ENCODE results near the gene EPHB1.
"Not testable (repeated sequence)": the region's sequence is repeated elsewhere in the genome, so short reads cannot be mapped to it uniquely, and the experiment has no call there.

Gene EPHB1

DNA sequence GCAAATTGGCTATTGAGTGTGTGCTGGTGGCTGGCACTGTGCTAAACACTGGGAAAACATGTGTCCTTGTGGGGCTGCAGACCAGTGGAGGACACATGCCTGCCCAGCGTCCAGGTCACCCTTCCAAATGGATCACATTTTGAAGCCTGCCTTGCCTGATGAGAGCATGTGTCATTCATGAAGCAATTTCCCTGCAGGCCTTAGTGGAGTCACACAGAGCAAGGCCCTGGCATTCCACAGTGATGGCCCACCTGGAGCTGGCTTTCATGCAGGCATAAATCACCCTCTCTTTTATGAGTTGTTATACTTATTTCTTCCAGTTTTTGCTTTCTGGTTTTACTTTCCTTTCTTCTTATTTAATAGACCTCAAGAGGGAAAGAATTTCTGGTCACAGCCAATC is 219.5 kb downstream of the EPHB1 start:
- no peak overlapping the region for H3K9ac ChIP-seq (ENCODE audit: low read length)
- H3K36me3 ChIP-seq (ENCODE audit: insufficient read depth, low read length) = no peaks in the 10 kb centered on the region
- H3K4me3 ChIP-seq (ENCODE audit: low read depth in 1 of 2, low read length in 2 of 2) = no peak overlapping the region
- H3K4me1 ChIP-seq (ENCODE audit: insufficient read depth, low read length) = no peaks in the 10 kb centered on the region
- H3K9me3 ChIP-seq (ENCODE audit: low read length) = no peaks in the 10 kb centered on the region
- H3K27me3 ChIP-seq (ENCODE audit: control insufficient read depth in 1 of 2, insufficient read depth in 2 of 2, low read length in 2 of 2) = no peaks in the 10 kb centered on the region
- H3K27ac ChIP-seq (ENCODE audit: low read depth, low read length) = no peak overlapping the region

GRCh38 chr3:135017003-135017893 is 222.2 kb downstream of the EPHB1 start:
- Histone ChIP-seq H3K36me3 (ENCODE audit: insufficient read depth, low read length) (no peaks in the 10 kb centered on the region), H3K4me1 (ENCODE audit: insufficient read depth, low read length) (no peaks in the 10 kb centered on the region), H3K4me3 (ENCODE audit: low read depth in 1 of 2, low read length in 2 of 2) (no peak overlapping the region), H3K9ac (ENCODE audit: low read length) (no peak overlapping the region), H3K9me3 (ENCODE audit: low read length) (no peaks in the 10 kb centered on the region), H3K27ac (ENCODE audit: low read depth, low read length) (no peak overlapping the region), H3K27me3 (ENCODE audit: control insufficient read depth in 1 of 2, insufficient read depth in 2 of 2, low read length in 2 of 2) (no peaks in the 10 kb centered on the region)

DNA sequence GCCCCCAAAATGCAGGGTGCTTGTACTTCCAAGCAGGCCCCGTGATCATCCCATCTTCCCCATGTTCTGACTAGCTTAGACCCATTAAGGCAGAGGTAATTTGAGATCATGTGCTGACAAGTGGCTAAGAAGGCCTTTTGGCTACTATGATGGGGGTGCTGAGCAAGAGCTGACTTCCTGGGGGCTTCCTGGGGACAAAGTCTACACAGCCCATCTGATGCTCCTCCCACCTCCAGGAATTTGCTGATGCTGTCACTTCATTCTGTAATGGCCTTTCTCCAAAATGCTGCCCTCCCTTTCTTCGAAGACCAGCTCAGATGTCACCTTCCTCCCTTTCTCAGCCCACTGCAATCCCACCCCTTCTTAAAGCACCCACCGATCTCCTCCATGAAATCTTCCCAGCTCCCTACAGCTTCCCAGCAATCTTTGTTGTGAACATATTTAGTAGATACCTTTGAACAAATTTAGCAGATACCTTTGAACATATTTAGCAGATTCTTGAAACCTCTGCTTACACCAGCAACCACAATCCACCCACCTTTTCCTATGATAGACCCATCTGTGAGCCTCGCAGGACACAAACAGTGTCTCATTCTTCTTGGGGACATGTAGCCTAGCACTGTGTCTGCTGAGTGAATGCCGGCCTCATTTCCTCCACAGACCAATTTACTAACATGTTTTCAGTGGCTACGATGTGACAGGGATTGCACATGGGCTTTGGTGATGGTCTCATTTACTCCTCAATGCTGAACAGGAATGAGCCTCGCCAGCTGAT is 223.3 kb downstream of the EPHB1 start:
- H3K36me3 ChIP-seq (ENCODE audit: insufficient read depth, low read length) = no peaks in the 10 kb centered on the region
- no peaks in the 10 kb centered on the region for H3K9me3 ChIP-seq (ENCODE audit: low read length)
- no peak overlapping the region for H3K27ac ChIP-seq (ENCODE audit: low read depth, low read length)
- no peak overlapping the region for H3K4me3 ChIP-seq (ENCODE audit: low read depth in 1 of 2, low read length in 2 of 2)
- H3K27me3 ChIP-seq (ENCODE audit: control insufficient read depth in 1 of 2, insufficient read depth in 2 of 2, low read length in 2 of 2) = no peaks in the 10 kb centered on the region
- no peaks in the 10 kb centered on the region for H3K4me1 ChIP-seq (ENCODE audit: insufficient read depth, low read length)
- H3K9ac ChIP-seq (ENCODE audit: low read length) = no peak overlapping the region

- H3K27me3 ChIP-seq (ENCODE audit: control insufficient read depth in 1 of 2, insufficient read depth in 2 of 2, low read length in 2 of 2) = no peaks in the 10 kb centered on the region
- no peak overlapping the region for H3K4me3 ChIP-seq (ENCODE audit: low read depth in 1 of 2, low read length in 2 of 2)
- no peaks in the 10 kb centered on the region for H3K4me1 ChIP-seq (ENCODE audit: insufficient read depth, low read length)
- H3K36me3 ChIP-seq (ENCODE audit: insufficient read depth, low read length) = no peaks in the 10 kb centered on the region
- H3K27ac ChIP-seq (ENCODE audit: low read depth, low read length) = no peak overlapping the region
- H3K9me3 ChIP-seq (ENCODE audit: low read length) = no peaks in the 10 kb centered on the region
- H3K9ac ChIP-seq (ENCODE audit: low read length) = no peak overlapping the region
These were observed 225.1 kb downstream of the EPHB1 start for GRCh38 chr3:135020181-135020580.

GRCh38 chr3:135023996-135024658 is 229.1 kb downstream of the EPHB1 start:
- Histone ChIP-seq H3K9me3 (ENCODE audit: low read length) (no peaks in the 10 kb centered on the region), H3K4me3 (ENCODE audit: low read depth in 1 of 2, low read length in 2 of 2) (no peak overlapping the region), H3K27ac (ENCODE audit: low read depth, low read length) (no peak overlapping the region), H3K27me3 (ENCODE audit: control insufficient read depth in 1 of 2, insufficient read depth in 2 of 2, low read length in 2 of 2) (no peaks in the 10 kb centered on the region), H3K9ac (ENCODE audit: low read length) (no peak overlapping the region), H3K36me3 (ENCODE audit: insufficient read depth, low read length) (no peaks in the 10 kb centered on the region), H3K4me1 (ENCODE audit: insufficient read depth, low read length) (no peaks in the 10 kb centered on the region)

DNA sequence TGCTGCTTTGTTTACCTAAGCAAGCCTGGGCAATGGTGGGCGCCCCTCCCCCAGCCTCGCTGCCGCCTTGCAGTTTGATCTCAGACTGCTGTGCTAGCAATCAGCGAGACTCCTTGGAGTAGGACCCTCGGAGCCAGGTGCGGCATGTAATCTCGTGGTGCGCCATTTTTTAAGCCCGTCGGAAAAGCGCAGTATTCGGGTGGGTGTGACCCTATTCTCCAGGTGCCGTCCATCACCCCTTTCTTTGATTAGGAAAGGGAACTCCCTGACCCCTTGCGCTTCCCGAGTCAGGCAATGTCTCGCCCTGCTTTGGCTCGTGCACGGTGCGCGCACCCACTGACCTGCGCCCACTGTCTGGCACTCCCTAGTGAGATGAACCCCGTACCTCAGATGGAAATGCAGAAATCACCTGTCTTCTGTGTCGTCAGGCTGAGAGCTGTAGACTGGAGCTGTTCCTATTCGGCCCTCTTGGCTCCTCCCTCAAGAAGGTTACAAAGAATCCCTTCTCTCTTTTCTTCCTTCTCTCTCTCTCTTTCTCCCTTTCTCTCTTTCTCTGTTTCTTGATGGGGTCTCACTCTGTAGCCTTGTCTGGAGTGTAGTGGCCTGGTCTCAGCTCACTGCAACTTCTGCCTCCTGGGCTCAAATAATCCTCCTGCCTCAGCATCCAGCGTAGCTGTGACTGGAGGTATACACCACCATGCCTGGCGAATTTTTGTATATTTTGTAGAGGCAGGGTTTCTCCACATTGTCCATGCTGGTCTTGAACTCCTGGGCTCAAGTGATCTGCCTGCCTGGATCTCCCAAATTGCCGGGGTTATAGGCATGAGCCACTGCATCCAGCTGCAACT is 235.9 kb downstream of the EPHB1 start:
- not testable (repeated sequence) for H3K9ac ChIP-seq (ENCODE audit: low read length); H3K27me3 ChIP-seq (ENCODE audit: control insufficient read depth in 1 of 2, insufficient read depth in 2 of 2, low read length in 2 of 2); H3K4me1 ChIP-seq (ENCODE audit: insufficient read depth, low read length); H3K36me3 ChIP-seq (ENCODE audit: insufficient read depth, low read length); H3K27ac ChIP-seq (ENCODE audit: low read depth, low read length); H3K4me3 ChIP-seq (ENCODE audit: low read depth in 1 of 2, low read length in 2 of 2); H3K9me3 ChIP-seq (ENCODE audit: low read length)

- Histone ChIP-seq H3K9me3 (ENCODE audit: low read length) (no peaks in the 10 kb centered on the region), H3K27ac (ENCODE audit: low read depth, low read length) (no peak overlapping the region), H3K4me1 (ENCODE audit: insufficient read depth, low read length) (no peaks in the 10 kb centered on the region), H3K36me3 (ENCODE audit: insufficient read depth, low read length) (no peaks in the 10 kb centered on the region), H3K27me3 (ENCODE audit: control insufficient read depth in 1 of 2, insufficient read depth in 2 of 2, low read length in 2 of 2) (no peaks in the 10 kb centered on the region), H3K9ac (ENCODE audit: low read length) (no peak overlapping the region), H3K4me3 (ENCODE audit: low read depth in 1 of 2, low read length in 2 of 2) (no peak overlapping the region)
These were observed 238.7 kb downstream of the EPHB1 start for GRCh38 chr3:135033737-135034136.

- Histone ChIP-seq H3K9ac (ENCODE audit: low read length) (no peak overlapping the region), H3K4me3 (ENCODE audit: low read depth in 1 of 2, low read length in 2 of 2) (no peak overlapping the region), H3K27me3 (ENCODE audit: control insufficient read depth in 1 of 2, insufficient read depth in 2 of 2, low read length in 2 of 2) (no peaks in the 10 kb centered on the region), H3K27ac (ENCODE audit: low read depth, low read length) (no peak overlapping the region), H3K36me3 (ENCODE audit: insufficient read depth, low read length) (no peaks in the 10 kb centered on the region), H3K4me1 (ENCODE audit: insufficient read depth, low read length) (no peaks in the 10 kb centered on the region), H3K9me3 (ENCODE audit: low read length) (no peaks in the 10 kb centered on the region)
These were observed 239.3 kb downstream of the EPHB1 start for GRCh38 chr3:135034291-135034768.

- Histone ChIP-seq H3K9ac (ENCODE audit: low read length) (no peak overlapping the region), H3K4me1 (ENCODE audit: insufficient read depth, low read length) (no peaks in the 10 kb centered on the region), H3K27me3 (ENCODE audit: control insufficient read depth in 1 of 2, insufficient read depth in 2 of 2, low read length in 2 of 2) (no peaks in the 10 kb centered on the region), H3K4me3 (ENCODE audit: low read depth in 1 of 2, low read length in 2 of 2) (no peak overlapping the region), H3K9me3 (ENCODE audit: low read length) (no peaks in the 10 kb centered on the region), H3K27ac (ENCODE audit: low read depth, low read length) (no peak overlapping the region), H3K36me3 (ENCODE audit: insufficient read depth, low read length) (no peaks in the 10 kb centered on the region)
These were observed 239.9 kb downstream of the EPHB1 start for GRCh38 chr3:135034891-135035440.

DNA sequence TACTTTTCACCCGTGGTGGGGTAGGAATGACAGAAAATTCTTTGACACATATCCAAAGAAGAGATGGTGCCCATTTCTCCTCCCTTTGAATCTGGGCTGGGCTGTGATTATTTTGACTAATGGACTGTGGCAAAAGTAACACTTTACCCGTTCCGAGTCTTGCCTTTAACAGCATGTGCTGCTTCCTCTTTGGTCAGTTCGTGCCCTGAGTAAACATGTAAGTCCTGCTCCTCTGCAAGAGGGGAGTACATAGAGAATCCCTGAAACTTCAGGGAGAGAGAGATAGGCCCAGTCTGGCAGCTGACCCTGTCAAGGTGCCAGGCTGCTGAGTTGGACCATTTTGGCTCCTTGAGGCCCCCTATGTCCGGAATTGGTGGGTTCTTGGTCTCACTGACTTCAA is 243.1 kb downstream of the EPHB1 start:
- Histone ChIP-seq H3K36me3 (ENCODE audit: insufficient read depth, low read length) (no peaks in the 10 kb centered on the region), H3K27ac (ENCODE audit: low read depth, low read length) (no peak overlapping the region)

More for the DNA sequence above, 243.1 kb downstream of the EPHB1 start:
- Histone ChIP-seq H3K4me3 (ENCODE audit: low read depth in 1 of 2, low read length in 2 of 2) (no peak overlapping the region), H3K27me3 (ENCODE audit: control insufficient read depth in 1 of 2, insufficient read depth in 2 of 2, low read length in 2 of 2) (no peaks in the 10 kb centered on the region), H3K4me1 (ENCODE audit: insufficient read depth, low read length) (no peaks in the 10 kb centered on the region), H3K9me3 (ENCODE audit: low read length) (no peaks in the 10 kb centered on the region), H3K9ac (ENCODE audit: low read length) (no peak overlapping the region)

Data from muscle layer of colon (tissue), 2 donors.